HEK293T (cell line): ENCODE data around the gene CYP2S1.

Experiments used
- CTCF ChIA-PET: fragments of 350-600 bp; formaldehyde crosslinking; extraction: SDS; loops from one replicate; lab custom pipeline; 2021; ENCODE audit warnings: antibody characterized with exemption, inconsistent platforms; lab: Yijun Ruan, JAX
- POLR2A ChIA-PET: fragments of 350-600 bp; formaldehyde crosslinking; extraction: SDS; loops from one replicate; lab custom pipeline; 2020; ENCODE audit warnings: antibody characterized with exemption, inconsistent platforms; lab: Yijun Ruan, JAX
- DNase-seq: peaks from one replicate; pipeline ENCODE4 v3.0.0; 2012; ENCODE audit warnings: mixed read lengths; ENCODE audit errors: extremely low spot score
- ARNT ChIP-seq: fragments of 450-650 bp; IDR thresholded peaks from 2 replicates; pipeline ENCODE4 v1.6.1; 2017; ENCODE audit warnings: mild to moderate bottlenecking
- BHLHE40 ChIP-seq: fragments of 450-650 bp; IDR thresholded peaks from 2 replicates; pipeline ENCODE4 v1.6.1; 2016; ENCODE audit warnings: mild to moderate bottlenecking, moderate library complexity, borderline replicate concordance
- CTBP1 ChIP-seq: fragments of 450-650 bp; IDR thresholded peaks from 2 replicates; pipeline ENCODE4 v1.6.1; 2016; ENCODE audit warnings: borderline replicate concordance
- ELF4 ChIP-seq: fragments of 450-650 bp; IDR thresholded peaks from 2 replicates; pipeline ENCODE4 v1.6.1; 2017; ENCODE audit warnings: antibody characterized with exemption
- FOXA1 ChIP-seq: fragments of 450-650 bp; IDR thresholded peaks from 2 replicates; pipeline ENCODE4 v1.6.1; 2016; ENCODE audit warnings: mild to moderate bottlenecking
- FOXK2 ChIP-seq: fragments of 450-650 bp; IDR thresholded peaks from 2 replicates; pipeline ENCODE4 v1.6.1; 2016; ENCODE audit warnings: mild to moderate bottlenecking
- FOXM1 ChIP-seq: fragments of 450-650 bp; IDR thresholded peaks from 2 replicates; pipeline ENCODE4 v1.6.1; 2017; ENCODE audit warnings: mild to moderate bottlenecking, borderline replicate concordance
- HDGF ChIP-seq: fragments of 450-650 bp; IDR thresholded peaks from 2 replicates; pipeline ENCODE4 v1.6.1; 2017; ENCODE audit warnings: antibody characterized with exemption, borderline replicate concordance
- L3MBTL2 ChIP-seq: fragments of 450-650 bp; conservative IDR thresholded peaks from 2 replicates; pipeline ENCODE4 v1.6.1; 2016; ENCODE audit warnings: mild to moderate bottlenecking
- LEF1 ChIP-seq: fragments of 450-650 bp; IDR thresholded peaks from 2 replicates; pipeline ENCODE4 v1.6.1; 2017; ENCODE audit warnings: mild to moderate bottlenecking, borderline replicate concordance
- NFRKB ChIP-seq: fragments of 450-650 bp; IDR thresholded peaks from 2 replicates; pipeline ENCODE4 v1.6.1; 2016; ENCODE audit warnings: mild to moderate bottlenecking, moderate library complexity
- SP1 ChIP-seq: fragments of 450-650 bp; IDR thresholded peaks from 2 replicates; pipeline ENCODE4 v1.6.1; 2017
- SUZ12 ChIP-seq: fragments of 450-650 bp; IDR thresholded peaks from 2 replicates; pipeline ENCODE4 v1.6.1; 2016; ENCODE audit warnings: mild to moderate bottlenecking
- TARDBP ChIP-seq: fragments of 450-650 bp; IDR thresholded peaks from 2 replicates; pipeline ENCODE4 v1.6.1; 2016
- ZNF384 ChIP-seq: fragments of 450-650 bp; IDR thresholded peaks from 2 replicates; pipeline ENCODE4 v1.6.1; 2016
- TF ChIP-seq, protein P1 (sequence below): fragments of 450-650 bp; IDR thresholded peaks from 2 replicates; pipeline ENCODE4 v1.6.1; 2016

Gene CYP2S1

DNA sequence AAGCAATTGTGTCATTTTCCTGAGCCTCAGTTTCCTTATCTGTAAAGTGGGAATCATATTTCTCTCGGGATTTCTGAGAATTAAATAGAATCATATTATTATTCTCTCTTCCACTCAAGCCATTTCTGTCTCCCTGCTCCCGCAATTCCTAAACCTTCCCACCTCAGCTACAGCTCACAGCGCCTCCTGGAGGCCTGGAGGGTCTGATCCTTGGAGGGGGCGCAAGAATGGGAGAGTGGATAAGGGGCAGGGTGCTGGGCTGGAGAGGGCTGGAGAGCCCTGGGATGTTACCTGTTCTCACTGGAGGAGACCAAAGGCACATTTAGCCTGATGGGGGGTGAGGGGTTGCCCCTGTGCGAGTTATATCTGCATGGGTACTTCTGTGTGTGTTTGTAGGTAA, 31.1 kb upstream of the CYP2S1 start:
- no peak for TF ChIP-seq L3MBTL2
- TF ChIP-seq CTBP1 = no peak
- TF ChIP-seq FOXA1 = no peak
- TF ChIP-seq TARDBP = no peak
- TF ChIP-seq SUZ12 = no peak
- TF ChIP-seq LEF1 = no peak
- TF ChIP-seq ARNT = no peak
- no peak for TF ChIP-seq NFRKB
- no peak for TF ChIP-seq SP1
- TF ChIP-seq ZNF384 = no peak
- TF ChIP-seq FOXM1 = no peak
- TF ChIP-seq, protein P1, sequence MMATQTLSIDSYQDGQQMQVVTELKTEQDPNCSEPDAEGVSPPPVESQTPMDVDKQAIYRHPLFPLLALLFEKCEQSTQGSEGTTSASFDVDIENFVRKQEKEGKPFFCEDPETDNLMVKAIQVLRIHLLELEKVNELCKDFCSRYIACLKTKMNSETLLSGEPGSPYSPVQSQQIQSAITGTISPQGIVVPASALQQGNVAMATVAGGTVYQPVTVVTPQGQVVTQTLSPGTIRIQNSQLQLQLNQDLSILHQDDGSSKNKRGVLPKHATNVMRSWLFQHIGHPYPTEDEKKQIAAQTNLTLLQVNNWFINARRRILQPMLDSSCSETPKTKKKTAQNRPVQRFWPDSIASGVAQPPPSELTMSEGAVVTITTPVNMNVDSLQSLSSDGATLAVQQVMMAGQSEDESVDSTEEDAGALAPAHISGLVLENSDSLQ = no peak
- TF ChIP-seq BHLHE40 = no peak
- CTCF ChIA-PET = no interaction called here
- POLR2A ChIA-PET = no interaction called here
- DNase-seq = peak; percentile 44

GRCh38 chr19:41166944-41167804, 25.8 kb upstream of the CYP2S1 start:
- CTCF ChIA-PET = no interaction called here
- TF ChIP-seq ARNT = no peak
- no peak for TF ChIP-seq TARDBP
- no peak for TF ChIP-seq CTBP1
- TF ChIP-seq FOXK2 = no peak
- no peak for TF ChIP-seq FOXM1
- TF ChIP-seq, protein P1 = no peak
- TF ChIP-seq L3MBTL2 = no peak
- no peak for TF ChIP-seq ZNF384
- no peak for TF ChIP-seq SUZ12
- no peak for TF ChIP-seq BHLHE40
- no peak for TF ChIP-seq SP1
- no peak for TF ChIP-seq NFRKB
- TF ChIP-seq HDGF = no peak
- TF ChIP-seq FOXA1 = no peak
- no peak for TF ChIP-seq ELF4
- TF ChIP-seq LEF1 = no peak
- DNase-seq = no peak
- POLR2A ChIA-PET = no interaction called here

- ChIA-PET CTCF (interaction anchor here (0.6 kb wide), 2 partner anchors 31 to 455 kb away, joined by 3 to 5 read pairs; no protein-coding TSS in a partner anchor), POLR2A (interaction anchor here (1.5 kb wide), 1 partner anchor 91 kb away, joined by 4 read pairs; no protein-coding TSS in a partner anchor)
- no peak for DNase-seq
- TF ChIP-seq FOXM1 = no peak
- TF ChIP-seq CTBP1 = no peak
- no peak for TF ChIP-seq FOXK2
- no peak for TF ChIP-seq SUZ12
- no peak for TF ChIP-seq SP1
- TF ChIP-seq HDGF = no peak
- no peak for TF ChIP-seq FOXA1
- no peak for TF ChIP-seq L3MBTL2
- TF ChIP-seq, protein P1 = no peak
- TF ChIP-seq ZNF384 = no peak
- no peak for TF ChIP-seq NFRKB
- no peak for TF ChIP-seq ARNT
- TF ChIP-seq ELF4 = no peak
- TF ChIP-seq LEF1 = no peak
- no peak for TF ChIP-seq BHLHE40
- no peak for TF ChIP-seq TARDBP
Measured at GRCh38 chr19:41172297-41173164, 20.5 kb upstream of the CYP2S1 start.

- no peak for DNase-seq
- no peak for TF ChIP-seq TARDBP
- no peak for TF ChIP-seq SP1
- no peak for TF ChIP-seq ARNT
- TF ChIP-seq SUZ12 = no peak
- TF ChIP-seq FOXA1 = no peak
- TF ChIP-seq ZNF384 = no peak
- no peak for TF ChIP-seq ELF4
- POLR2A ChIA-PET = interaction anchor here (1.5 kb wide), 1 partner anchor 89 kb away, joined by 4 read pairs; no protein-coding TSS in a partner anchor
- CTCF ChIA-PET = interaction anchor here (0.5 kb wide), 1 partner anchor 15 kb away, joined by 3 read pairs; no protein-coding TSS in a partner anchor
Measured at GRCh38 chr19:41174297-41174928, 18.6 kb upstream of the CYP2S1 start.
